HCT116 (cell line): ENCODE results near the gene TNS3. TPM values are rescaled to one million over a fixed set of nuclear protein-coding genes. Genes with fewer than 3 reads are reported as not detected.

ENCODE experiments used
- ATAC-seq: fragments of 200-7000 bp; cut with Tn5 transposase; 2 replicates; pipeline ENCODE4 v1.9.1; 2020; ENCODE audit warnings: mild to moderate bottlenecking, moderate library complexity
- BruUV-seq: library from RNA; stranded (reverse); fragments of 400-500 nt; replicated peaks from 2 replicates; lab custom pipeline; 2021; lab: Mats Ljungman, UMichigan
- CTCF ChIA-PET: fragments of 300-600 bp; sonication (Branson Sonifier 250); formaldehyde crosslinking; loops from one replicate; lab custom pipeline; 2021; ENCODE audit warnings: antibody characterized with exemption; lab: Charles Lee
- POLR2A ChIA-PET: fragments of 300-600, 350-600 bp; sonication (Branson Sonifier 250); formaldehyde crosslinking; loops from one replicate; lab custom pipeline; 2021; ENCODE audit warnings: antibody characterized with exemption; lab: Charles Lee
- RAD21 ChIA-PET, 2 experiments: fragments of 300-600 bp; sonication (Branson Sonifier 250); formaldehyde crosslinking; loops; one replicate each; lab custom pipeline; 2023; ENCODE audit warnings: low total read pairs in 2 of 2; ENCODE audit not compliant: uncharacterized antibody in 2 of 2, unreplicated experiment in 2 of 2, low non-redundant PET in 1 of 2; lab: Charles Lee
- DNase-seq: peaks from one replicate; pipeline ENCODE4 v3.0.0-alpha.2; 2010; ENCODE audit warnings: low read depth, low spot score
- H2AFZ ChIP-seq: fragments of 200-600 bp; shearing (Covaris generic), sonication (generic); 2 replicates; pipeline ENCODE4 v1.6.1; 2017; ENCODE audit warnings: low read depth, mixed run types, mixed read lengths, antibody characterized with exemption, low read length; ENCODE audit not compliant: poor library complexity, severe bottlenecking
- H3K27ac ChIP-seq: 2 replicates; pipeline ENCODE4 v1.5.1; 2012; ENCODE audit warnings: low read depth, low read length
- H3K27me3 ChIP-seq: fragments of 200-600 bp; sonication (generic); 2 replicates; pipeline ENCODE4 v1.6.1; 2016; ENCODE audit warnings: mixed run types, low read length, mixed read lengths; ENCODE audit not compliant: insufficient read depth
- H3K36me3 ChIP-seq, 2 experiments: fragments of 200-500 bp in 1 of 2; fragments of 200-600 bp in 1 of 2; sonication (Bioruptor generic) in 1 of 2; sonication (generic) in 1 of 2; 2 replicates each; pipeline versions ENCODE4 v1.5.1 to v1.6.1; 2014 to 2016; ENCODE audit warnings: low read length in 2 of 2, inconsistent platforms in 1 of 2, mixed read lengths in 1 of 2, mixed run types in 1 of 2; ENCODE audit not compliant: insufficient read depth in 2 of 2, control insufficient read depth in 1 of 2
- H3K4me1 ChIP-seq, 2 experiments: fragments of 200-600 bp in 1 of 2; sonication (generic) in 1 of 2; 2 replicates each; pipeline versions ENCODE4 v1.5.1 to v1.6.1; 2012 to 2017; ENCODE audit warnings: low read length in 2 of 2, inconsistent platforms in 1 of 2, mild to moderate bottlenecking in 1 of 2, mixed read lengths in 1 of 2, mixed run types in 1 of 2, moderate library complexity in 1 of 2; ENCODE audit not compliant: insufficient read depth in 2 of 2, control insufficient read depth in 1 of 2
- H3K4me2 ChIP-seq: fragments of 200-600 bp; sonication (generic); 2 replicates; pipeline ENCODE4 v1.6.1; 2017; ENCODE audit warnings: mixed run types, low read length, mixed read lengths
- H3K4me3 ChIP-seq, 2 experiments: fragments of 200-600 bp in 1 of 2; sonication (generic) in 1 of 2; replicated peaks in 1 of 2; 2 replicates each; pipeline ENCODE4 v1.5.1; 2011 to 2016; ENCODE audit warnings: low read length in 2 of 2, control low read depth in 1 of 2, low read depth in 1 of 2, mild to moderate bottlenecking in 1 of 2, mixed read lengths in 1 of 2, mixed run types in 1 of 2
- H3K79me2 ChIP-seq: fragments of 200-600 bp; sonication (generic); 2 replicates; pipeline ENCODE4 v1.6.1; 2017; ENCODE audit warnings: mild to moderate bottlenecking, mixed run types, low read length, moderate library complexity, mixed read lengths; ENCODE audit not compliant: insufficient read depth
- H3K9ac ChIP-seq: fragments of 200-600 bp; sonication (generic); 2 replicates; pipeline ENCODE4 v1.6.1; 2016; ENCODE audit warnings: low read length, mixed read lengths
- H3K9me2 ChIP-seq: fragments of 200-600 bp; sonication (generic), shearing (Covaris generic); 2 replicates; pipeline ENCODE4 v1.6.1; 2017; ENCODE audit warnings: mixed run types, mild to moderate bottlenecking, moderate library complexity; ENCODE audit not compliant: insufficient read depth
- H3K9me3 ChIP-seq, 2 experiments: fragments of 200-500 bp in 1 of 2; fragments of 200-600 bp in 1 of 2; sonication (Bioruptor generic) in 1 of 2; sonication (generic) in 1 of 2; 2 replicates each; pipeline ENCODE4 v1.6.1; 2014 to 2017; ENCODE audit warnings: low read length in 2 of 2, mixed read lengths in 2 of 2, inconsistent platforms in 1 of 2, low read depth in 1 of 2, mild to moderate bottlenecking in 1 of 2, mixed run types in 1 of 2, moderate library complexity in 1 of 2; ENCODE audit not compliant: control insufficient read depth in 1 of 2, insufficient read depth in 1 of 2
- H4K20me1 ChIP-seq: fragments of 200-600 bp; sonication (generic), shearing (Covaris generic); 2 replicates; pipeline ENCODE4 v1.6.1; 2017; ENCODE audit warnings: mixed run types, mild to moderate bottlenecking, moderate library complexity; ENCODE audit not compliant: insufficient read depth
- ATF3 ChIP-seq: IDR thresholded peaks from 2 replicates; pipeline ENCODE4 v1.6.1; 2012
- CBX3 ChIP-seq: IDR thresholded peaks from 2 replicates; pipeline ENCODE4 v1.6.1; 2012; ENCODE audit warnings: low read depth
- CEBPB ChIP-seq: IDR thresholded peaks from 2 replicates; pipeline ENCODE4 v1.6.1; 2012; ENCODE audit warnings: low read depth
- ELF1 ChIP-seq: IDR thresholded peaks from 2 replicates; pipeline ENCODE4 v1.6.1; 2012; ENCODE audit warnings: low read depth, borderline replicate concordance
- EZH2phosphoT487 ChIP-seq: fragments of 200-600 bp; IDR thresholded peaks from 2 replicates; pipeline ENCODE4 v1.6.1; 2018; ENCODE audit warnings: antibody characterized with exemption, borderline replicate concordance
- FOSL1 ChIP-seq: IDR thresholded peaks from 2 replicates; pipeline ENCODE4 v1.6.1; 2012; ENCODE audit warnings: low read depth
- JUND ChIP-seq: IDR thresholded peaks from 2 replicates; pipeline ENCODE4 v1.6.1; 2012
- MAX ChIP-seq: IDR thresholded peaks from 2 replicates; pipeline ENCODE4 v1.6.1; 2012
- POLR2A ChIP-seq: IDR thresholded peaks from 2 replicates; pipeline ENCODE4 v1.7.0; 2011; ENCODE audit warnings: borderline replicate concordance; ENCODE audit not compliant: insufficient read depth, insufficient read length; ENCODE audit errors: extremely low read depth
- POLR2AphosphoS5 ChIP-seq: IDR thresholded peaks from 2 replicates; pipeline ENCODE4 v1.6.1; 2011; ENCODE audit warnings: mild to moderate bottlenecking, low read depth, low read length, moderate library complexity
- RAD21 ChIP-seq: IDR thresholded peaks from 2 replicates; pipeline ENCODE4 v1.6.1; 2012; ENCODE audit warnings: low read depth, mild to moderate bottlenecking
- REST ChIP-seq: IDR thresholded peaks from 2 replicates; pipeline ENCODE4 v1.6.1; 2012; ENCODE audit warnings: low read depth
- SIN3A ChIP-seq: IDR thresholded peaks from 2 replicates; pipeline ENCODE4 v1.6.1; 2012; ENCODE audit warnings: low read depth
- SP1 ChIP-seq: IDR thresholded peaks from 2 replicates; pipeline ENCODE4 v1.6.1; 2012; ENCODE audit warnings: low read depth
- SRF ChIP-seq: IDR thresholded peaks from 2 replicates; pipeline ENCODE4 v1.6.1; 2012; ENCODE audit warnings: low read depth
- TCF7L2 ChIP-seq: IDR thresholded peaks from 2 replicates; pipeline ENCODE4 v1.7.0; 2011; ENCODE audit warnings: borderline replicate concordance, inconsistent platforms; ENCODE audit not compliant: insufficient read depth, insufficient read length; ENCODE audit errors: extremely low read depth
- YY1 ChIP-seq: IDR thresholded peaks from 2 replicates; pipeline ENCODE4 v1.6.1; 2011; ENCODE audit warnings: low read length, low read depth, moderate library complexity, mild to moderate bottlenecking; ENCODE audit not compliant: insufficient replicate concordance; ENCODE audit errors: extremely low read depth
- ZFX ChIP-seq: fragments of 450-650 bp; IDR thresholded peaks from 2 replicates; pipeline ENCODE4 v1.6.1; 2017
- ZNF274 ChIP-seq: fragments of 200-500 bp; sonication (Bioruptor generic); IDR thresholded peaks from 2 replicates; pipeline ENCODE4 v1.6.1; 2014; ENCODE audit warnings: mild to moderate bottlenecking, low read depth, low read length, inconsistent platforms
- intact Hi-C: fragments of 100-400 bp; cut with micrococcal nuclease; formaldehyde crosslinking; loops from 2 replicates; pipeline ENCODE4 v1.10.0; 2022
- total RNA-seq: library from RNA; stranded (reverse); gene quantifications from one replicate; pipeline ENCODE4 v1.2.1, GENCODE V29; 2021; ENCODE audit not compliant: unreplicated experiment

Gene TNS3
- total RNA-seq, 1 experiment from 2014 or later: 9.1 TPM

DNA sequence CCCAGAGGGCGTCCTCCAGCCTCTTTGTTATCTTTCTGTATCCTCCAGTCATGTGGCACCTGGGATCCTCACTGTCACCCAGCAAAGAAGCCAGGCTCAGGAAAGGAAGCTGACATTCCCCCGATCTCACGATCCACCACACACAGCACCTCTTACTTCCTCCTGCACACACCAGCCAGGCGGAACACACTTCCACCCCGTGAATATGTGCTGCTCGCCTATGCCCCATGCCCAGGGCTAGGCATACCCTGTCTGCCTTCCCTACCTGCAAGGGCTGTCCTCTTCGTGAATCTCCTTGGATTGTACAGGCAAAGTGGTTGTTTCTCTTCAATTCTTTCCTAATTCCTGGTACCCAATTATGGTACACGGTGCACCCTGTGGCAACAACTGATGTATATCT lies 191.0 kb downstream of the TNS3 start:
- ChIA-PET CTCF (no interaction called here), RAD21 (no interaction called here), POLR2A (no interaction called here)
- Histone ChIP-seq H3K4me2 (no peak overlapping the region), H3K27me3 (no peaks in the 10 kb centered on the region), H3K4me1 (no peaks in the 10 kb centered on the region), H3K9me3 (no peaks in the 10 kb centered on the region), H3K9ac (no peak overlapping the region), H3K4me3 (no peak overlapping the region), H2AFZ (no peak overlapping the region), H3K79me2 (no peaks in the 10 kb centered on the region), H3K9me2 (no peaks in the 10 kb centered on the region), H3K36me3 (no peaks in the 10 kb centered on the region), H3K27ac (no peak overlapping the region), H4K20me1 (no peaks in the 10 kb centered on the region)
- TF ChIP-seq ELF1 (no peak), MAX (no peak), ZNF274 (no peak), CEBPB (no peak), ATF3 (no peak), POLR2AphosphoS5 (no peak), SP1 (no peak), ZFX (no peak), RAD21 (no peak), CBX3 (no peak)
- ATAC-seq (no peak), DNase-seq (no peak)
- no TSS peak for BruUV-seq
- intact Hi-C loops: no loop called here

- DNase-seq (no peak), ATAC-seq (no peak)
- H3K79me2 ChIP-seq: no peaks in the 10 kb centered on the region
- H3K4me1 ChIP-seq: no peaks in the 10 kb centered on the region
- no peaks in the 10 kb centered on the region for H3K36me3 ChIP-seq
- H3K9me3 ChIP-seq: no peaks in the 10 kb centered on the region
- BruUV-seq: no TSS peak
- no peak overlapping the region for H2AFZ ChIP-seq
- H3K27ac ChIP-seq: no peak overlapping the region
- no peak overlapping the region for H3K4me2 ChIP-seq
- RAD21 ChIA-PET: no interaction called here
- POLR2A ChIA-PET: no interaction called here
- intact Hi-C loops: no loop called here
- H3K9ac ChIP-seq: no peak overlapping the region
- no peaks in the 10 kb centered on the region for H4K20me1 ChIP-seq
- H3K4me3 ChIP-seq: no peak overlapping the region
- H3K9me2 ChIP-seq: no peaks in the 10 kb centered on the region
- no peaks in the 10 kb centered on the region for H3K27me3 ChIP-seq
- CTCF ChIA-PET: no interaction called here
- TF ChIP-seq SIN3A (no peak), TCF7L2 (no peak), JUND (no peak), EZH2phosphoT487 (no peak), FOSL1 (no peak), SRF (no peak), POLR2A (no peak), RAD21 (no peak), YY1 (no peak), MAX (no peak), REST (no peak), POLR2AphosphoS5 (no peak)
These were observed 191.8 kb downstream of the TNS3 start for GRCh38 chr7:47389923-47390630.
